HK-2 (cell line): ENCODE results near the gene KLHL8.
"Not testable (repeated sequence)": the region's sequence is repeated elsewhere in the genome, so short reads cannot be mapped to it uniquely, and the experiment has no call there.

Source experiments
- DNase-seq: peaks from one replicate; pipeline ENCODE4 v3.0.0-alpha.2; 2018; ENCODE audit not compliant: unreplicated experiment

Gene KLHL8

GRCh38 chr4:87179751-87180150 lies 40.7 kb downstream of the KLHL8 start:
- no peak for DNase-seq

DNA sequence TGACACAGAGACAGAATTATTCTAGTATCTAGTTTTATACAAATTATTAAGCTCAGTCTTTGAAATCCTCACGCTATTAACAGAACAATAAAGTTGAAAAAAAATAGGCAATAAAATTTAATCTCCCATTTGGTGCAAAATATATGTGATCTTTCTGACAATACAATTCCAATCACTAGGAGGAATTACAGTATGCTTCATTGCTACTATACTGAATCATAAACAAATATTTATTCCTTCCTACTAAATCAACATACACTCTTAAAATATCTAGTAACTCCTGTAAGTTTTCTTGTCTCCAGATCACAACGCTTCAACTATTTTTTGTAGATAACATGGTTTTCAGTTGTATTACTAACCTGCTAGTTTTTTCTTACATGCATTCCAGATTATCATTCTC lies 45.7 kb downstream of the KLHL8 start:
- DNase-seq: no peak

DNA sequence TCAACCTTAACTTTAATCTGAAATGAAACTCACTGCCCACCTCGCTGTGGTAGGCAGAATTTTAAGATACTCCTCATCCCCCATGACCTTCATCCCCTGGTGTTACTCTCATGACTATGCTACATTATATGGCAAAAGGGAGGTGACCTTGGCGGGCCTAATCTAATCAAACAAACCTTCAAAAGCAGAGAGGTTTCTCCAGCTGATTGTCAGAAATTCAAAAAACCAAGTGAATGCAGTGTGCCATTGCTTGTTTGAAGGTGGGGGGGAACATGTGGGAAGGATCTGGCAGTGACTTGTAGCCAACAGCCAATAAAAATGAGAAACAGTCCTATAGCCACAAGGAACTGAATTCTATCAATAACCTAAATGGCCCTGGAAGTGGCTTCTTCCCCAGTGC lies 48.5 kb downstream of the KLHL8 start:
- DNase-seq: no peak

- DNase-seq: no peak
Observed at GRCh38 chr4:87166296-87166854, 54.0 kb downstream of the KLHL8 start.

GRCh38 chr4:87165892-87166291 lies 54.5 kb downstream of the KLHL8 start:
- DNase-seq: no peak

DNA sequence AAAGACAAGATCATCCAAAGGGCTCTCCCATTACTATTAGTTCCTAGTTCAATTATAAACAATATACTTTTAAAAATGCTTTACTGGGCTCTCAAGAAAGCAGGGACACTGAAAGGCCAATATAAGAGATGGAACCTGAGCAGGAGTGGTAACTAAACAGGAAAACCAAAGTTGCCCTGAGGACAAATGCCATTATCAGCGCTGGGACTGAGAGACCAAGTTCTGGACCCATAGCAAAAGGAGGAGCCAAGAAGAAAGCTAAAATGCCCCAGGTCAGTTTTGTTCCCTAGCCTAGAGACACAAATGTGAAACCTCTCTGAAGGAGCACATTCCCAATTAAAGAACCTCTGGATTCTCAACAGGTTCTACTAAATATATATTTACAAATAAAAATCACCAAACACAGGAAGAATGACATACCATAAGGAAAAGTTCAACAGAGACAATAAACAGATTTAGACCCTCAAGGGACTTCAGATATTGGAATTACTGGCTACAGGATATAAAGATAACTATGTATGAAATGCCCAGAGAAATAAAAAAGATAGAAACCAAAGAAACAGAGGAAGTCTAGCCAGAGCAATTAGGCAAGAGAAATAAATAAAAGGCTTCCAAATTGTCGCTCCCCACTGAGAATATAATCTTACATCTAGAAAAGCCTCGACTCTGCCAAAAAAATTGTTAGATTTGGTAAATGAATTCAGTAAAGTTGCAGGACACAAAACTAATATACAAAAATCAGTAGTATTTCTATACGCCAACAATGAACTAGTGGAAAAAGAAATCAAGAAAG lies 67.1 kb downstream of the KLHL8 start:
- DNase-seq: no peak

GRCh38 chr4:87152310-87153041 lies 67.9 kb downstream of the KLHL8 start:
- DNase-seq: no peak

- DNase-seq: no peak
Observed at GRCh38 chr4:87151730-87152129, 68.7 kb downstream of the KLHL8 start.

DNA sequence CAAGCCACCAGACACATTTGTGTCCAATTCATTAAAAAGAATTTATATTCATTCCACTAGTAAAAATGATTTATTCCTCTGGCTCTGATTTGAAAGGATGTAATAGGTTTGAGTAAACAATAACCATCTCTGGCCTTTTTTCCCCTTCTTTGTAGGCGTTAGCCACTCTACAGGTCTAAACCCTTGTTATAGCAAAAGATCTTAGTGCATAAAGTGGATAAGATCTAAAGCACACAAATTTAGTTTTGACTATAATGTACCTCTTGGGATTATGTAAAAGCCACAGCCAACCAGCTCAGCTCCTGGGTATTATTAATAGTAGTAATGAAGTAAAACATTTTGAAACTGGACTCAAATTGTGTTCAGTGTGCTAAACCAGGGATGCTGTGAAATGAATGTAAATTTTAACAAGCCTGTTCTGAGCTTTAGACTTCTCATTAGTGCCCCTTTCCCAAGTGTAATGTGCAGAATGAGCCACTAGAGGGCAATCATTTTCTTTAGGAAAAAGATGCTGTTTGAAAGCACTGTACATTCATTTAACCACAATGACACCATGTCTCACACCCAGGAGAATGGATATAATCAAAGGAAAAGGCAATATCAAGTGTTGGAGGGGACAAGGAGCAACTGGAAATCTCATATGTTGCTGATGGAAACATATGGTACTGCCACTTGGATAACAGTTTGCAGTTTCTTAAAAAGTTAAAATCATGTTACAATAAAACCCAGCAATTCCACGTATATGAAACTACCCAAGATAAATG lies 69.7 kb downstream of the KLHL8 start:
- peak; percentile 40 for DNase-seq

GRCh38 chr4:87147116-87147515 lies 73.3 kb downstream of the KLHL8 start:
- no peak for DNase-seq

- not testable (repeated sequence) for DNase-seq
Observed at GRCh38 chr4:87145934-87146333, 74.5 kb downstream of the KLHL8 start.

GRCh38 chr4:87144356-87144755 lies 76.1 kb downstream of the KLHL8 start:
- DNase-seq: no peak

DNA sequence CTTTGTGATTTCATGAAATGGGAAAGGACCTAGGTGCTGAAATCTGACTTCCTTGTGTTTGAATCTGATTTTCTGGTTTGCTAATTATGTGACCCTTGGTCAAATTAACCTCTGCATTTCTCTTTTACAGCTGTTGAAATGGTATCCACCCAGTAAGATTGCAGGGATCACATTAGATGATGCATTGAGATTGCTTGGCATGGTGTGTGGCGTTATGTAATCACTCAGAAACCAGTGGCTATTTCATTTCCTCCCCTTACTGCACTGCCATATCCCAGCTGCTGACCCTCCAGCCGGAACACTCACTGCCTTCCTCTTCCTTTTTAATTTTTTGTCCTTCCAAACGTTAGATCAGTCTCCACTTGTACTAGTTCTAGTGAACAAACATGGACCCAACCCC lies 79.0 kb downstream of the KLHL8 start:
- DNase-seq: no peak

- DNase-seq: no peak
Observed at GRCh38 chr4:87134122-87134521, 86.3 kb downstream of the KLHL8 start.

GRCh38 chr4:87133183-87133582 lies 87.2 kb downstream of the KLHL8 start:
- DNase-seq: no peak

- no peak for DNase-seq
Observed at GRCh38 chr4:87132035-87132434, 88.4 kb downstream of the KLHL8 start.

DNA sequence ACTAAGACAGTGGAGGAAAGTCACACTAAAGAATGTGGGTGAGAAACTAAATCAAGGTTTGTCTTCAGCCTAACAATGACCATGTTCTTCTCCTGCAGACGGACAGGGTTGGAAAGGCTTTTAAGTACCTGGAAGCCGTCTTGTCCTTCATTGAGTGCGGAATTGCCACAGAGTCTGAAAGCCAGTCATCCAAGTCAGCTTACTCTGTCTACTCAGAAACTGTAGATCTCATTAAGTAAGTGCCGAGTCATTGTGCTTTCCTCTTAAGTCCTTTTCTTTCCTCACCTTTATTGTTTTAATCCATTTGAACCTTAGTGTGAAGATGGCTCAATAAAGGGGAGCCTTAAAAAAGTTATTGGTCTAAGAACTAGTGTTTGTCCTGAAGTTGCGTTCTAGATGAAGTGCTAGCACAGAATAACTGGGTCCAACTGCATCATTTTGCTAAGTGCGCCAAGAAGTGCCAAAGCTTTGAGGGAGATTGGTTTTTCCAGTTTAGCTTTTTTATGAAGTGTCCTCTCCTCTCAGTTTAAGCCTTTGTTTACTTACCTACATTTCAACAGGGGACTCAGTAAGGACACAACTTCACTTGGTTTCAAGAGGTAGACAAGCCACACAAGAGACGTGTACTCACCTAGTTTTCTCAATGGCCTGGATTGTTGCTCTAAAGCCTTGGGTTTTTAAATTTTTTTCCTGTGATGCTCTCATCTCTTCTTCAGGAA lies 89.3 kb downstream of the KLHL8 start:
- DNase-seq: no peak

GRCh38 chr4:87129681-87130080 lies 90.7 kb downstream of the KLHL8 start:
- DNase-seq: no peak

- no peak for DNase-seq
Observed at GRCh38 chr4:87128006-87128705, 92.3 kb downstream of the KLHL8 start.

DNA sequence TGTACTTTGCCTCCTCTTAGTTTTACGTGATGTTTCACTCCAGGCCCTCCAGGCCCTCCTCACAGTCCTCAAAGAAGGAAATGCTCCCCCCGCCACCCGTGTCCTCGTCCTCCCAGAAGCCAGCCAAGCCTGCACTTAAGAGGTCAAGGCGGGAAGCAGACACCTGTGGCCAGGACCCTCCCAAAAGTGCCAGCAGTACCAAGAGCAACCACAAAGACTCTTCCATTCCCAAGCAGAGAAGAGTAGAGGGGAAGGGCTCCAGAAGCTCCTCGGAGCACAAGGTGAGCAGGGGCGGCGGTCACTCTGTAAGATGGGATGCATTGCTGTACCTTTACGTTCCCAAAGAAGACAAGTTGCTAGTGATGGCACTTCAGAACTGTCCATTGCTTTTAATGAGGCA lies 94.4 kb downstream of the KLHL8 start:
- DNase-seq: no peak

GRCh38 chr4:87122252-87122651 lies 98.2 kb downstream of the KLHL8 start:
- no peak for DNase-seq
